ENCODE results near the gene RLF.

Gene RLF

DNA sequence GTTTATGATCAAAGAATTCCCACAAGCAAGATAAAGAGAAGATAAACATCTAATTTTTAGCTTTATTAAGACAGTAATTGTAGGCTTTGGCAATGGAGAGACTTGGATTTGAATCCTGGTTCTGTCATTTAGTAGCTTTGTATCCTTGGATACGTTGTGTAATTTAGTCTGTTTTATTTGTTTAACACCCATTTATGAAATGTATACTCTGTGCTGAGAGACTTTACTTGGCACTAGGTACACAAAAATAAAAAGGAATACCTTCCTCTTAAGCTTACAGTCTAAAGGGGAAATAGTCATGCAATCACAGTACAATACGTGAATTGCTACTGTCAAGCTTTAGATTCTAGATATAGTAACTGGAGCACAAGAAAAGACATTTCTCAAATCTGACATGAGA is 120.7 kb downstream of the RLF start:
- DNase-seq = no peak
